Right lobe of liver (tissue), 4 donors: ENCODE results near the gene GRIA1.

ENCODE experiments used
- CTCF ChIP-seq, 4 donors: fragments of 200-600 bp in 3 of 4; fragments of 450-650 bp in 1 of 4; IDR thresholded peaks; one replicate each; pipeline versions ENCODE4 v1.5.1 to v1.8.0; 2016 to 2022; ENCODE audit warnings: antibody characterized with exemption in 4 of 4, mild to moderate bottlenecking in 2 of 4
- POLR2A ChIP-seq: fragments of 450-650 bp; IDR thresholded peaks from one replicate; pipeline ENCODE4 v1.6.1; 2017; ENCODE audit warnings: antibody characterized with exemption, mild to moderate bottlenecking
- donor health status: DM: no; HTN: no; CAD: no.
- donor health status: DM: no; HTN: no; CAD: no.
- donor health status: DM: no; HTN: yes; CAD: no.

DNA sequence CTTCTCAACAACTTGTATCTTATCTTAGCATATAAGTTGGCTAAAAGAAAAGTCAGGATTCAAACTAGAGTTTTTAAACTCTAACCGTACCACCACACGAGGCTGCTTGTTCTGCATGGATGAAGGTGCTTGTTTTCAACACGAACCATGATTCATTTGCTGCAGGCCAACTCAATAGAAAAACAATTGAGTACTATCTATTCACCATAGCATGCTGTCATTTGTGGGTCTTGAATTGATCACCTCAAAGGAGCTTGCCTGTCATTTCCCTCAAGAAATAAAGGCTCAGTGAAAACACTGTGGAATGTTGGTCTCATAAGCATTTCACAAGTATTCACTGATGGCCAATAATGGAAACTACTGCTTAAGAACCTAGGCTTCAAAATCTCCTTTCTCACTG is 21.0 kb upstream of the GRIA1 start:
- TF ChIP-seq CTCF (IDR thresholded peaks at IDR 0.05) (no peak), POLR2A (no peak)
